GM10847 (cell line): Measurements from ENCODE around the gene ZC3H11A.

ENCODE experiments used
- POLR2A ChIP-seq: IDR thresholded peaks from 2 replicates; pipeline ENCODE4 v1.6.1; 2011; ENCODE audit not compliant: insufficient read length; ENCODE audit errors: extremely low read depth

Gene ZC3H11A

GRCh38 chr1:203826175-203826574 is 30.8 kb downstream of the ZC3H11A start:
- TF ChIP-seq POLR2A, result no peak

GRCh38 chr1:203828002-203828401 is 32.6 kb downstream of the ZC3H11A start:
- TF ChIP-seq POLR2A, result no peak

GRCh38 chr1:203828503-203828902 is 33.1 kb downstream of the ZC3H11A start:
- no peak for TF ChIP-seq POLR2A

- TF ChIP-seq POLR2A, result no peak
These were observed 40.1 kb downstream of the ZC3H11A start for GRCh38 chr1:203835476-203835875.

- no peak for TF ChIP-seq POLR2A
These were observed 43.7 kb downstream of the ZC3H11A start for GRCh38 chr1:203839081-203839480.

- no peak for TF ChIP-seq POLR2A
These were observed 44.9 kb downstream of the ZC3H11A start for GRCh38 chr1:203840208-203840808.

- TF ChIP-seq POLR2A, result no peak
These were observed 47.1 kb downstream of the ZC3H11A start for GRCh38 chr1:203842559-203842876.

- TF ChIP-seq POLR2A, result no peak
These were observed 48.0 kb downstream of the ZC3H11A start for GRCh38 chr1:203843435-203843834.
